Retinal pigment epithelial cell (primary cell): ENCODE data around the gene BCL7B.
"Not testable (repeated sequence)": the region's sequence is repeated elsewhere in the genome, so short reads cannot be mapped to it uniquely, and the experiment has no call there.

Experiments used
- DNase-seq: peaks from one replicate; pipeline ENCODE4 v3.0.0-alpha.2; 2010; ENCODE audit warnings: low read depth
- H3K4me3 ChIP-seq: 2 replicates; pipeline ENCODE4 v1.5.1; 2011; ENCODE audit warnings: mild to moderate bottlenecking, low read length, control low read depth, moderate library complexity
- CTCF ChIP-seq: conservative IDR thresholded peaks from 2 replicates; pipeline ENCODE4 v1.5.1; 2011; ENCODE audit warnings: low read depth, low read length, control low read depth, inconsistent platforms

BCL7B gene

DNA sequence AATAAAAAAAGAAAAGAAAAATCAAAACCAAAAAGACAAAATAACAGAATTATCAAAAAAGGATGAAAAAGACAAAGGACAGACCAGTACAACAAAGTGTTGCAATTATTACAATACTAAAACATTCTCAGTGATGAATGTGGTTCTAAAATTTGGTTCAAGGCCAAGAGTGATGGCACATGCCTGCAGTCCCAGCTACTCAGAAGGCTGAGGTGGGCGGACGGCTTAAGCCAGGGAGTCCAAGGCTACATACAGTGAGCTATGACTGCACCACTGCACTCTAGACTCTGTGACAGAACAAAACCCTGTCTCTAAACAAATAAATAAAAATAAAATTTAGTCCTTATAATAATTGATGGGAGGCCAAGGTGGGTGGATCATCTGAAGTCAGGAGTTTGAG, 49.9 kb downstream of the BCL7B start:
- DNase-seq: no peak
- H3K4me3 ChIP-seq: no peak overlapping the region
- no peak for TF ChIP-seq CTCF

DNA sequence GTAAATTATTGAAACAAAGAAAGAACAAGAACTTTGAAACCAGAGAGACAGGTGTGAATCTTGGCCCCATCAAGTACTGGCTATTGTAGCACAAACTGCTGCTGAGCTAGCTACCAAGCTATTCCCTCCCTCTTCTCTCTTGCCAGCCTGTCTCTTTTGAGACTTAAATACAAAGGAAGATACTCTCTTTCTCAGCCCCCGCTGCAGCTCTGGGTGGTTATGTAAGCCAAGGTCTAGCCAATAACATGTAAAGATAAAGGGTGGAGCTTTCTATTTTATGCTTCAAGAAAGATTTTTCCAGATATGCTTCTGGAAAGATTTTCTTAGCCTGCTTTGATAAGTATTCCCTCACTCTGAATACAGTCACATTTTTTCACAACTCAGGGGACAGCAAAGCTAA, 52.6 kb downstream of the BCL7B start:
- TF ChIP-seq CTCF: no peak
- H3K4me3 ChIP-seq: no peak overlapping the region
- no peak for DNase-seq

DNA sequence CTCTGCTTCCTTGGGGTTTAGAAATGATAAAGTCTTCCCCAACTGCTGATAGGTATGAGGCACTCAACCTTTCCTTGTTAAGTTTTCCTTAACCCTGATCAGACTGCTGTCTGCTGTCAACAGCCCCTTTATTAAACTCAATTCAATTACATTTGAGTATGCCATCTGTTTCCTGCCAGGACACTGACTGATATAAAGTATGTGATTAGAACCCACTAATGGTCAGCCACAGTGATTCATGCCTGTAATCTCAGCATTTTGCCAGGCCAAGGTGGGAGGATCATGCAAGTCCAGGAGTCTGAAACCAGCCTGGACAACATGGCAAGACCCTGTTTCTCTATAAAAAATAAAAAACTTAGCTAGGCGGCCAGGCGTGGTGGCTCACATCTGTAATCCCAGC, 53.5 kb downstream of the BCL7B start:
- no peak for DNase-seq
- no peak for TF ChIP-seq CTCF
- H3K4me3 ChIP-seq: no peak overlapping the region

GRCh38 chr7:73503229-73503628, 54.3 kb downstream of the BCL7B start:
- H3K4me3 ChIP-seq: no peak overlapping the region
- DNase-seq: no peak
- TF ChIP-seq CTCF: no peak

DNA sequence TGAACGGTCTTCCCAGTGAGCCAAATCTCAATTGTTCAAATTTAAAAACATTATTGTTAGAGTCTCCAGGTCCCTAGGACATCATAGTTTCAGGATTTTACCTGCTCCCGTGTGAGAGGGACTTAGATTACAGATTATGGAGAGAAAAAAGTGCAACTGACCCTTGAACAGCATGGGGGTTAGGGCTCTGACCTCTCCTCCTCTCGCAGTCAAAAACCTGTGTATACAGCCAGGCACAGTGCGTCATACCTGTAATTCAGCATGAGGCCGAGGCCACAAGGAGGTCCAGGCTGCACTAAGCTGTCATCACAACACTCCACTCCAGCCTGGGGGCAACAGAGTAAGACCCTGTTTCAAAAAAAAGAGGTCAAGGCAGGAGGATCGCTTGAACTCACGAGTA, 60.9 kb downstream of the BCL7B start:
- DNase-seq: no peak
- TF ChIP-seq CTCF: no peak
- H3K4me3 ChIP-seq: no peak overlapping the region

DNA sequence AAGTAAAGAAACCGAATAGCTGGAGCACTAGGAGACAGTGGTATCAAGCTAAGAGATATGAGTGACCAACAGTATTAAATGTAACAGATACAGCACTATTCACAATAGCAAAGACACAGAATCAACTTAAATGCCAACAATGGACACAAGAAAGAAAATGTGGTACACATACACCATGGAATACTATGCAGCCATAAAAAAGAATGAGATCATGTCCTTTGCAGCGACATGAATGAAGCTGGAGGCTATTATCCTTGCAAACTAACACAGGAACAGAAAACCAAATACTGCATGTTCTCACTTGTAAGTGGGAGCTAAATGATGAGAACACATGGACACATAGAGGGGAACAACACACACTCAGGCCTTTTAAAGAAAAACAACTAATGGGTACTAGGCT, 62.0 kb downstream of the BCL7B start:
- not testable (repeated sequence) for H3K4me3 ChIP-seq, DNase-seq

DNA sequence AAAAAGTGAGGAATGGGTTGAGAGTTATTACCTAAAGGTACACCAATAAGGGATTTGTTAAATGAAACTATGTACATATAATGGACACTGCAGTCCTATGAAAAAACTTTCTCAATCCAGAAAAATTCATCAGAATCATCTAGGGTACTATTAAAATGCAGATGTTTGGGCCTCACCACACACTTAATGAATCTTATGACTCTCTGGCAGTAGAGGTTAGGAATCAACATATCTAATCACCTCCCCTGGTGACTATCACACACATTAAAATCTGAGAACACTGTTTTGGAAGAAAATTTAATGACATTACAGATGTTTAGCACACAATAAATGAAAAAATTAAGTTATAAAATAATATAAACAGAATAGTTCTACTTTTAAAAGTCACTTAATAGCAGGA, 67.5 kb downstream of the BCL7B start:
- no peak for DNase-seq
- no peak overlapping the region for H3K4me3 ChIP-seq
- no peak for TF ChIP-seq CTCF

GRCh38 chr7:73487486-73487885, 70.0 kb downstream of the BCL7B start:
- H3K4me3 ChIP-seq: no peak overlapping the region
- no peak for DNase-seq
- no peak for TF ChIP-seq CTCF
